Osteoblast (primary cell): Measurements from ENCODE around the gene PTPRB. TPM values are rescaled to one million over a fixed set of nuclear protein-coding genes. Genes with fewer than 3 reads are reported as not detected.

ENCODE experiments used
- DNase-seq: peaks from one replicate; pipeline ENCODE4 v3.0.0; 2011; ENCODE audit warnings: low spot score, mixed read lengths; ENCODE audit not compliant: insufficient read length; ENCODE audit errors: missing footprints
- H2AFZ ChIP-seq: 2 replicates; pipeline ENCODE4 v1.6.0; 2011; ENCODE audit warnings: mild to moderate bottlenecking, low read length
- H3K27ac ChIP-seq: 2 replicates; pipeline ENCODE4 v1.5.1; 2011; ENCODE audit warnings: mild to moderate bottlenecking, low read depth, low read length, moderate library complexity
- H3K27me3 ChIP-seq: 2 replicates; pipeline ENCODE4 v1.6.0; 2012; ENCODE audit warnings: mild to moderate bottlenecking, control low read depth, inconsistent platforms, low read length, moderate library complexity; ENCODE audit not compliant: insufficient read depth
- H3K36me3 ChIP-seq: 2 replicates; pipeline ENCODE4 v1.5.1; 2011; ENCODE audit warnings: mild to moderate bottlenecking, low read length, control low read depth, moderate library complexity; ENCODE audit not compliant: insufficient read depth
- H3K4me1 ChIP-seq: 2 replicates; pipeline ENCODE4 v1.5.1; 2011; ENCODE audit warnings: mild to moderate bottlenecking, low read length, control low read depth, moderate library complexity; ENCODE audit not compliant: insufficient read depth
- H3K4me2 ChIP-seq: 2 replicates; pipeline ENCODE4 v1.6.0; 2011; ENCODE audit warnings: mild to moderate bottlenecking, low read length; ENCODE audit not compliant: insufficient read depth
- H3K4me3 ChIP-seq: fragments of 200-600 bp; sonication (generic); 3 replicates; pipeline ENCODE4 v1.5.1; 2012; ENCODE audit warnings: mild to moderate bottlenecking, low read length, inconsistent platforms; ENCODE audit not compliant: insufficient read depth
- H3K79me2 ChIP-seq: 2 replicates; pipeline ENCODE4 v1.6.0; 2012; ENCODE audit warnings: mild to moderate bottlenecking, low read length, control low read depth, inconsistent platforms; ENCODE audit not compliant: insufficient read depth
- H3K9me3 ChIP-seq: 2 replicates; pipeline ENCODE4 v1.5.1; 2011; ENCODE audit warnings: low read depth, low read length, control low read depth
- H4K20me1 ChIP-seq: 2 replicates; pipeline ENCODE4 v1.6.0; 2012; ENCODE audit warnings: mild to moderate bottlenecking, low read length, control low read depth; ENCODE audit not compliant: insufficient read depth
- total RNA-seq: library from RNA; depleted of rRNA; stranded (reverse); fragments of >200 nt; gene quantifications from 2 replicates; pipeline ENCODE4 v1.2.3, GENCODE V29; 2012
- TF ChIP-seq, protein P1 (sequence below): IDR thresholded peaks from 2 replicates; pipeline ENCODE4 v1.5.1; 2011; ENCODE audit warnings: mild to moderate bottlenecking, low read depth, low read length, moderate library complexity; ENCODE audit errors: extremely low read depth

PTPRB gene
- total RNA-seq, 1 donor, result 1.1 TPM

DNA sequence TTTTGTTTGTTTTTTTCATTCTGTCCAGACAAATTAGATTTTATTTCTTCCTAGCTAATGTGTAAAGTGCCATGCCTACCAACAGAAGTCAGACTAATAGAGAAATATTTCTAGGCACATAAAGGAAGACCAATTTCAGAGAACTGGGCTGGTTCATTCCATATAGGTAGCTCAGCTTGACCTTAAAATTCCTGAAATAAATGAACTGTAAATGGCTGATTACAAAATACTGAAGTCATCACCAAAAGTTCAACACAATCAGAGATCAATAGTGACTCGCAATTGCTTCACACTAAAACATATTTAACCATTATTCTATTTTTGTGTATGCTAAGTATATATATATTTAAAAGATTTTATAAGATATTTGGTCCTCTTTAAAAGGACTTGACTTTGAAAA lies 34.2 kb downstream of the PTPRB start:
- H3K4me3 ChIP-seq, result no peak overlapping the region
- no peaks in the 10 kb centered on the region for H3K36me3 ChIP-seq
- no peaks in the 10 kb centered on the region for H3K79me2 ChIP-seq
- H3K27me3 ChIP-seq, result no peaks in the 10 kb centered on the region
- no peaks in the 10 kb centered on the region for H4K20me1 ChIP-seq
- TF ChIP-seq, protein P1, sequence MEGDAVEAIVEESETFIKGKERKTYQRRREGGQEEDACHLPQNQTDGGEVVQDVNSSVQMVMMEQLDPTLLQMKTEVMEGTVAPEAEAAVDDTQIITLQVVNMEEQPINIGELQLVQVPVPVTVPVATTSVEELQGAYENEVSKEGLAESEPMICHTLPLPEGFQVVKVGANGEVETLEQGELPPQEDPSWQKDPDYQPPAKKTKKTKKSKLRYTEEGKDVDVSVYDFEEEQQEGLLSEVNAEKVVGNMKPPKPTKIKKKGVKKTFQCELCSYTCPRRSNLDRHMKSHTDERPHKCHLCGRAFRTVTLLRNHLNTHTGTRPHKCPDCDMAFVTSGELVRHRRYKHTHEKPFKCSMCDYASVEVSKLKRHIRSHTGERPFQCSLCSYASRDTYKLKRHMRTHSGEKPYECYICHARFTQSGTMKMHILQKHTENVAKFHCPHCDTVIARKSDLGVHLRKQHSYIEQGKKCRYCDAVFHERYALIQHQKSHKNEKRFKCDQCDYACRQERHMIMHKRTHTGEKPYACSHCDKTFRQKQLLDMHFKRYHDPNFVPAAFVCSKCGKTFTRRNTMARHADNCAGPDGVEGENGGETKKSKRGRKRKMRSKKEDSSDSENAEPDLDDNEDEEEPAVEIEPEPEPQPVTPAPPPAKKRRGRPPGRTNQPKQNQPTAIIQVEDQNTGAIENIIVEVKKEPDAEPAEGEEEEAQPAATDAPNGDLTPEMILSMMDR, result no peak
- H3K4me2 ChIP-seq, result no peak overlapping the region
- H3K4me1 ChIP-seq, result no peaks in the 10 kb centered on the region
- H3K27ac ChIP-seq, result no peak overlapping the region
- DNase-seq, result no peak
- no peaks in the 10 kb centered on the region for H3K9me3 ChIP-seq
- H2AFZ ChIP-seq, result no peak overlapping the region

DNA sequence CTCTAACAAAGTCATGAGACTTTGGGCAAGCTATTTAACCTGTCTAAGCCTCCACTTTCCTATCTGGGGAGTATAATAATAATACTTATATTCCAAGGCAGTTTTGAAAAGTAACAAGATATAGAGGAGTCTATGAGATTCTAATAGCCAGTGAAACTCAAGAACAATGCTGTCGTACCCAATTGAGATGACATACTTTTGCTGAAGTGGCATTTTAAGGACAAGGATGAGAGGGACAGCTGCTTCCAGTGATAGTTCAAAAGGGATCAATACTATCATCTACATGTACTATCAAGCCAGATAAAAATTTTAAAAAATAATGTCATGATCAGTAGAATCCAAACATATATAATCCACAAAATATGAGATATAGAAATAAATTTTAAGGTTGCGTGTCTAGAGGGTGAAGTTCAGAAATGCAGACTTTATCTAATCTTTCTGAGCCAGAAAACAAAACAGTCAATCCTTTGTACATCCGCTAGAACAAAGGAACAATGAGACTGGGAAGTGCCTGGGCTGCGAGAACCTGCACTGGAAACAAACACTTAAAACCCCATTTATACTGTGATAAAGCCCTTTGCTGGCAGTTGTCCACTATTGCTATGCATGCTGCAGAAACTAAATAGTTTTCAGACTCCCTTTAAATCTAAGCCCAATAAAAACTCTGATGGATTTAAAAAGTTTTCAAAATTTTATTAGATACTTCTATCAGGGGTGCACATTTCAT lies 38.6 kb downstream of the PTPRB start:
- no peak for DNase-seq
- no peak overlapping the region for H3K4me3 ChIP-seq
- no peak overlapping the region for H3K27ac ChIP-seq
- no peaks in the 10 kb centered on the region for H3K27me3 ChIP-seq
- H3K4me1 ChIP-seq, result no peaks in the 10 kb centered on the region
- H3K79me2 ChIP-seq, result no peaks in the 10 kb centered on the region
- no peaks in the 10 kb centered on the region for H3K36me3 ChIP-seq
- no peaks in the 10 kb centered on the region for H3K9me3 ChIP-seq
- TF ChIP-seq, protein P1, result no peak
- H2AFZ ChIP-seq, result no peak overlapping the region
- no peaks in the 10 kb centered on the region for H4K20me1 ChIP-seq
- no peak overlapping the region for H3K4me2 ChIP-seq

DNA sequence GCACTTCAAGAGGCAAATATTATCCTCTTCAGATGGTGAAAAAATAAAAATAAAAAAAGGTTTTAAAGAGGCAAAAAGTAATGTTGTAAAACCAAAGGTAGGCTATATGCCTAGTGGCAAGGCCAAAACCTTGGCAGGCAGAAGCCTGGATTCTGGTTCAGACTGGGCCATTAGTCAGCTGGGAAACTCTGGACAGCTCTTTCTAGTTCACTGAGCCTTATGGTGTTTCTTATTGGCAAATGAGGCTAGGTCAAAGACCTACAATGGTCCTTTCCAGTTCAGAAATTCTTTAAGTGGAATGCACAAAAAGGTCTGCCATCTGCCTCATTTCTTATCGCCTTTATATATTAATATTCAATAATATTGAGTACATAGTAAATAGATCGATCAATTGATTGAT lies 44.6 kb downstream of the PTPRB start:
- Histone ChIP-seq H3K9me3 (no peaks in the 10 kb centered on the region), H3K27ac (no peak overlapping the region), H4K20me1 (no peaks in the 10 kb centered on the region), H3K36me3 (no peaks in the 10 kb centered on the region), H2AFZ (no peak overlapping the region), H3K4me2 (no peak overlapping the region), H3K4me3 (no peak overlapping the region), H3K79me2 (no peaks in the 10 kb centered on the region), H3K27me3 (no peaks in the 10 kb centered on the region), H3K4me1 (no peaks in the 10 kb centered on the region)
- DNase-seq, result no peak
- TF ChIP-seq, protein P1, result no peak

DNA sequence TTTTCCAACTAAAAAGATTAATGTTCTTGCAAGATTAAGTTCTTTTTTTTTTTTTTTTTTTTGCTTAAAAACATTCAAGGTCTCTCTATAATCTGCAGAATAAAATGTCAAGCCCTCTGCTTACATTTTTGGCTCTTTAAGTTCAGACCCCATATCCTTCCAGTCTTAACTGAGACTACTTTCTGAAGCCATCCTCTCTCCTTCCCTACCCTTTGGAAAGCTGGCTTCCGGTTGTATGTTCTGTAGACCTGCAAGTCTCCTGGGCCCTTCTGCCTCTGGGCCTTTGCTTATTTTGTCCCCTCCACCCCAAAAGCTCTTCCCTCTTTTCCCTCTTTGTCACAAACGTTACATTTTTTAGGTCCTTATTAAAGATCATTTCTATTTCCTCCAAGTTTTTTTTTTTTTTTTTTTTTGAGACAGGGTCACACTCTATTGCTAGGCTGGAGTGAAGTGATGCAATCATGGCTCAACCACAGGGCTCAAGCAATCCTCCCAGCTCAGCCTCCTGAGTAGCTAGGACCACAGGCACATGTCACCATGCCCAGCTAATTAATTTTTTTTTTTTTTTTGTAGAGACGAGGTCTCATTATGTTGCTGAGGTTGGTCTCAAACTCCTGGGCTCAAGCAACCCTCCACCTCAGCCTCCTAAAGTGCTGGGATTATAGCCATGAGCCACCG lies 46.5 kb downstream of the PTPRB start:
- H3K4me3 ChIP-seq, result no peak overlapping the region
- H4K20me1 ChIP-seq, result no peaks in the 10 kb centered on the region
- no peaks in the 10 kb centered on the region for H3K4me1 ChIP-seq
- no peaks in the 10 kb centered on the region for H3K79me2 ChIP-seq
- H2AFZ ChIP-seq, result no peak overlapping the region
- H3K27ac ChIP-seq, result no peak overlapping the region
- TF ChIP-seq, protein P1, result no peak
- no peak overlapping the region for H3K4me2 ChIP-seq
- no peaks in the 10 kb centered on the region for H3K36me3 ChIP-seq
- H3K9me3 ChIP-seq, result no peaks in the 10 kb centered on the region
- DNase-seq, result no peak
- H3K27me3 ChIP-seq, result no peaks in the 10 kb centered on the region
